ENCODE results near the gene SCAPER.

Gene SCAPER

DNA sequence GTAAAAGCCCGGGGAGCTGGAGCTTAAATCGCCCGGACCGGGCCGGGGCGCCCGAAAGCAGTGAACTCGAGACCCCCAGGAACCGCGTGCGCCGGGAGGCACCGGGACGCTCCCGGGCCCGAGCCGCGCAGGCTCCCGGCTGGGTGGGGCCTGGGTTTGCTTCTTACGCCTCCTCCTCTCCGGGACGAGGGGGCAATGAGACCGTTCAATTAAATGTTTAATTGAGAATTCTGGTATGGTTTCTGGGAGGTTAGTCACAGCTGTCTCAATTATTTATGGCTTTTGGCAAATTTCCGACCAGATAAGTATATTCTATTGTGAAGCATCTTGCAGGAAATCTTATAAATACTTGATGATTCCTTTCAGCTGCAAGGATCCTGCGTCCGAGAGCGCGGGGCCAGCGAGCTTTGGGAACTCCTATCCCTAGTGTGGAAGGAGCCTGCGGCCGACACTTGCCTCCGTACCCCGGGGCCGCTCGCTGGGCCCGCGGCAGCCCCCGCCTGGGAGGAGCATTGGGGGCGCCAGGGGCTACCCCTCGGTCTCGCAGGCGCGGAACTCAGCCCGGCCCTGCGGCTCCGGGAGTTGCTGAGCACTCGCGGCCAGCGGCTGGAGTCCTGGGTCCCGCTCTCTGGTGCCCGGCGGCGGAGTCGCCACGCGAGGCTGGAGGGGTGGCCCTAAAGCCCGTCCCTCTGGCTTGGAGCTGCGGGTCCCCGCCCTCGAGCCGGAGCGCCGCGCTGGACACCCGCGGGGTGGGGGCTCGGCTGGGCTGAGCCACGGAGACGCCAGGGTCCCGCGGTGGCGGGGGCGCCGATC, 558.3 kb downstream of the SCAPER start:
- no peak for FAIRE-seq

DNA sequence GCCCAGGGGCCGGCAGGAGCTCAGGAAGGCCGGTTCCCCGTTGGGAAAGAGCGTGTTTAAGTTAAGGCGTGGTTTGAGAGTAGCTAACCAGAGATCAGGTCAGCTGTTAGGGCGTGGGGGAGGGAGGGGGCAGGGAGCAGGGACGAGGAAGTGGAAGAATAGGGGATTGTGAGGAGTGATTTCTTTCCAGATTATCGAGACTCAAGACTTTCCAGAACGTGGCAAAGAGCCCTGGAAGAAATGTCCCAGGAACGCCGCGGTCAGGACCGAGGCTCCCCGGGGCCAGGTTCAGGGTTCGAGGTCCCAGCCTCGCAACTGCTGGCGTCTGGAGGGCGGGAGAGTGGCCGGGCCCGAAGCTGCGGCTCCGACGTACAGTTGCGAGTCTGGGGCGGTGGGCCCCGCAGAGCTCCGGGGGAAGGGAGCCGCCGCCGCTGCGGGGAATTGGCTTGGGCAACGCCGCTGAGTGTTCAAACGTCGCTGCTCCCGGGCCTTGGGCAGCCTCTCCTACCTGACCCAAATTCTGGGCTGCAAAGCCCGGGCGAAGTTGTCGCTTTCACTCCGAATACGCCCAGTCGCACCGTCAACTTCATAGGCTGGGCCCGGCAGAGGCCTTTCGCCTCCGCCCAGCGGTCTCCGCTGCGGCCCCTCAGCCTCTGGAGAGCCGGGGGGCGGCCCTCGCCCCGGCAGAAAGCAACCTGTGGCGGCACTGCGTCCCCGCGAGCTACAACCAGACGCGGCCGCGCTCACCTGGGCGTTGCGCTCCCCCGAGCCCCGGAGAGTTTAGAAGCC, 559.1 kb downstream of the SCAPER start:
- FAIRE-seq, result no peak

DNA sequence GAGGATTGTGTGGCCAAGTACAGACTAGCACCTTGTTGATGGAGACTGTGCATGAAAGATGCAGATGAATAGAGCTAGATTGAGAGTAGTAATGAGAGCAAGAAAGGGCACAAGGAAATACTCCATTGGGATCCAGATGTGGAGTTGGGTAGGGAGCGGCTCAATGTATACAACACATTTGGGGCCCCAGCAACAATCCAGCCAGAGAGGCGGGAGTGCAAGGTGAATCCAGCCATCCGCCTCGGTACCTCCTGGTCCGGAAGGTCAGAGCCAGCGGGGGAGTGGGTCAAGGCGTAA, 559.6 kb downstream of the SCAPER start:
- FAIRE-seq, result no peak

DNA sequence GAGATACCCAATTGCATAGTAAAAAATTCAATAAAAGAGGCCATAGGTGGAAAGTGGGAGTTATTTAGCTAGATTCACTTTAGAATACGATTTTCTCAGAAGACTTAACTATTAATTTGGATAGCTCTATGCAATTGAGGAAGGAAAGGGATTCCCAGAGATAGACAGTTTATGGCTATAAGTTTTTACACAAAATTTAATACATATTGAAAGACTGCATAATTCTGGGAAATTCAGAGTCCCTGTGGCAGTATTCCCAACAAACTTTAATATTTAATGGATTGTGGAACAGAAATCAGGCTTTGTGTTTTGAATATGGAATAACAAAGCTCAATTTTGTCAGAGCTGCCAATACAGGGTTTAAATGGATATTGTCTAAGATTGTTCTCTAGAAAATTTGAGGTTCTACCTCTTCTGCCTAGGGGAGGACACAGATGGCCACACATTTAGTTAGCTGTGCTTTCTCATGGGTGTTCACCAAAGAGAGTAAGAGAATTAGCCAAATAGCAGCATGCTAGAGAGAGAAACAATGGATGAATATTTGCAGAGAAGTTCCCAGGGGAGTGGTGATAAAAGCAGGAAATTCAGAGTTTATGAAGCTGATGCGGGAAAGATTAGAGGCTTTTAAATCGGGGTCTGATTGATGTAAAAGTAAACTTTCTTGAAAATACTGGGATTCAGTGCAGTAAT, 560.1 kb downstream of the SCAPER start:
- FAIRE-seq, result no peak

DNA sequence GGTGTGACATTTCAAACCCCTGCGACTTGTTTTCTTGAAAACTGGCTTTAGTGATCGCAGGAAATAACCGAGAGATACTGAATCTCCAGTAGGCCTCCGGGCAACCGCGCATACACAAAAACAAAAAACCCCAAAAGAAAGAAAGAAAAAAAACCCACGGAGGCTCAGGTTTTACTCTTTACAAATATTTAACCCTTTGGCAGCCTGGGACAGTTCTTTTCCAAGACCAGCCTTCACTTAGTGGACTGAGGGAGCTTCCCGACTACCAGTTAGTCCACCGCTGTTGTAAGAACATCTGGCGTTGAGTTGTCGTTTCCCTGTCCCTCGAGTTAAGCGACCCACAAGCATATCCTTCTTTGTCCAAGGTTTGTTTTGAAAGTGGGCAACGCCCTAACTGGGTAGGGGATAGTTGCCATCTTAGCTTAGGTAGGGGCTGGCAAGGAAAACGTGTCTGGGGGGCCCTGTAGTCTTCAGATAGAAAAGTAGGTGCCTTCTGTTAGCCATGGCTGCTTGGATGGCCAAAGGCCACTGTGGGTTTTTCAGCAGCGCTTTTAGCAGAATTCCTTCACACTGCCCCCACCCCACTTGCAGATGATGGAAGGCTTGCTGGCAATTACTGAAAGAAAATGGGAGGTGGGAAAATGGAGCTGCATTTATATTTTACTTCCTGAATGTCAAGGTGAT, 561.7 kb downstream of the SCAPER start:
- no peak for FAIRE-seq

DNA sequence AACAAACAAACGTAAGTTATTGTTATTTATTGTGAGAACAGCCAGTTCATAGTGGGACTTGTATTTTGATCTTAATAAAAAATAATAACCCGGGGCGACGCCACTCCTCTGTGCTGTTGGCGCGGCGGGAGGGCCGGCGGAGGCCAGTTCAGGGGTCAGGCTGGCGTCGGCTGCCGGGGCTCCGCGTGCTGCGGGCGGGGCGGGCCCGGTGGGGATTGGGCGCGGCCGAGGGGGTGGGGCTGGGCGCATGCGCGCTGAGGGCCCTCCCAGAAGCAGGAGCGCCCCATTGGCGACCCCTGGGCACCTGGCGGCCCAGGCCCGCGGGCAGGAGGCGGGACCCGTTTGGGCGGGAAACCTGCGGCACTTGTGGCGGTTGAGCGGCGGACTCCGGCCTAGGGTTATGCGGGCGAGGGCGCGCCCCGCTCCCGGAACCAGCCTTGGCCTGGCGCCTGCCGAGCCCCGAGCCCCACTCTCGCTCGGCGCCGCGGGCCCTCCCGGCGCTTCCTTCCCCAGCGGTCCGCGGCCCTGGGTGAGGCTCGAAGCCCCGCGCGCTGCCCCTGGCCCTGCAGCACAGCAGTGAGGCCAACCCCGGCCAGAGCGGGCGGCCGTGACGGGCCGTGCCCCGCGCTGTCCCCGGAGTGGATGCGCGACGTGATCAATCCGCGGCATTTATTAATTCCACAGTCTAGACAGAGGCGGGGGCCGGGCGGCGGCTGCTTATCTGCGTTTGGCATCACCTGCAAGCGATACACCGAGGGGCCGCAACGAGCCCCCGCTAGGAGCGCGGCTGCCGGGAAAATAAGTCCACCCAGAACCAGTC, 562.5 kb downstream of the SCAPER start:
- FAIRE-seq, result no peak

DNA sequence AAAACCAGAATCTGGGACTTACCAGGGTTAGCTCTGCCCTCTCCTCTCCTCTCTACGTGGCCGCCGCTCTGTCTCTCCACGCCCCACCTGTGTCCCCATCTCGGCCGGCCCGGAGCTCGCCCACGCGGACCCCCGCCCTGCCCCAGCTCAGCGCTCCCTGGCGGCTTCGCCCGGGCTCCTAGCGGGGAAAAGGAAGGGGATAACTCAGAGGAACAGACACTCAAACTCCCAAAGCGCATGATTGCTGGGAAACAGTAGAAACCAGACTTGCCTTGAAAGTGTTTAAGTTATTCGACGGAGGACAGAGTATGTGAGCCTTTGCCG, 563.1 kb downstream of the SCAPER start:
- FAIRE-seq, result no peak

DNA sequence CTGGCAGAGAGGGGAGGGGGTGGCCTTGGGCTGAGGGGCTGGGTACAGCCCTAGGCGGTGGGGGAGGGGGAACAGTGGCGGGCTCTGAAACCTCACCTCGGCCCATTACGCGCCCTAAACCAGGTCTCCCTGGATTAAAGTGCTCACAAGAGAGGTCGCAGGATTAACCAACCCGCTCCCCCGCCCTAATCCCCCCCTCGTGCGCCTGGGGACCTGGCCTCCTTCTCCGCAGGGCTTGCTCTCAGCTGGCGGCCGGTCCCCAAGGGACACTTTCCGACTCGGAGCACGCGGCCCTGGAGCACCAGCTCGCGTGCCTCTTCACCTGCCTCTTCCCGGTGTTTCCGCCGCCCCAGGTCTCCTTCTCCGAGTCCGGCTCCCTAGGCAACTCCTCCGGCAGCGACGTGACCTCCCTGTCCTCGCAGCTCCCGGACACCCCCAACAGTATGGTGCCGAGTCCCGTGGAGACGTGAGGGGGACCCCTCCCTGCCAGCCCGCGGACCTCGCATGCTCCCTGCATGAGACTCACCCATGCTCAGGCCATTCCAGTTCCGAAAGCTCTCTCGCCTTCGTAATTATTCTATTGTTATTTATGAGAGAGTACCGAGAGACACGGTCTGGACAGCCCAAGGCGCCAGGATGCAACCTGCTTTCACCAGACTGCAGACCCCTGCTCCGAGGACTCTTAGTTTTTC, 563.6 kb downstream of the SCAPER start:
- FAIRE-seq, result no peak

DNA sequence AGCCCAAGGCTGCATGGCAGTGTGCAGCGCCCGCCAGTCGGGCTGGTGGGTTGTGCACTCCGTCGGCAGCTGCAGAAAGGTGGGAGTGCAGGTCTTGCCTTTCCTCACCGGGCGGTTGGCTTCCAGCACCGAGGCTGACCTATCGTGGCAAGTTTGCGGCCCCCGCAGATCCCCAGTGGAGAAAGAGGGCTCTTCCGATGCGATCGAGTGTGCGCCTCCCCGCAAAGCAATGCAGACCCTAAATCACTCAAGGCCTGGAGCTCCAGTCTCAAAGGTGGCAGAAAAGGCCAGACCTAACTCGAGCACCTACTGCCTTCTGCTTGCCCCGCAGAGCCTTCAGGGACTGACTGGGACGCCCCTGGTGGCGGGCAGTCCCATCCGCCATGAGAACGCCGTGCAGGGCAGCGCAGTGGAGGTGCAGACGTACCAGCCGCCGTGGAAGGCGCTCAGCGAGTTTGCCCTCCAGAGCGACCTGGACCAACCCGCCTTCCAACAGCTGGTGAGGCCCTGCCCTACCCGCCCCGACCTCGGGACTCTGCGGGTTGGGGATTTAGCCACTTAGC, 564.3 kb downstream of the SCAPER start:
- FAIRE-seq, result no peak

DNA sequence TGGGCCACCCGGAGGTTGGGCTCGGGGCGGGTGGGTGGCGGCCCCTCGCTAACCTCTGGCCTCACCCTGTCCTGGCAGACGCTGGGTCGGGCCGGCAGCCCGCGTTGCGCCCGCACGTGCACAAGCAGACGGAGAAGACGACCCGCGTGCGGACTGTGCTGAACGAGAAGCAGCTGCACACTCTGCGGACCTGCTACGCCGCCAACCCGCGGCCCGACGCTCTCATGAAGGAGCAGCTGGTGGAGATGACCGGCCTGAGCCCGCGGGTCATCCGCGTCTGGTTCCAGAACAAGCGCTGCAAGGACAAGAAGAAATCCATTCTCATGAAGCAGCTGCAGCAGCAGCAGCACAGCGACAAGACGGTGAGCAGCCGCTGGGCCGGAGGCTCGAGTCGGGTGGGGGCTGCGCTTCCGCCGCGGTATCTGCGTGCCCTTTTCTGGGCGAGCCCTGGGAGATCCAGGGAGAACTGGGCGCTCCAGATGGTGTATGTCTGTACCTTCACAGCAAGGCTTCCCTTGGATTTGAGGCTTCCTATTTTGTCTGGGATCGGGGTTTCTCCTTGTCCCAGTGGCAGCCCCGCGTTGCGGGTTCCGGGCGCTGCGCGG, 564.8 kb downstream of the SCAPER start:
- FAIRE-seq, result no peak

DNA sequence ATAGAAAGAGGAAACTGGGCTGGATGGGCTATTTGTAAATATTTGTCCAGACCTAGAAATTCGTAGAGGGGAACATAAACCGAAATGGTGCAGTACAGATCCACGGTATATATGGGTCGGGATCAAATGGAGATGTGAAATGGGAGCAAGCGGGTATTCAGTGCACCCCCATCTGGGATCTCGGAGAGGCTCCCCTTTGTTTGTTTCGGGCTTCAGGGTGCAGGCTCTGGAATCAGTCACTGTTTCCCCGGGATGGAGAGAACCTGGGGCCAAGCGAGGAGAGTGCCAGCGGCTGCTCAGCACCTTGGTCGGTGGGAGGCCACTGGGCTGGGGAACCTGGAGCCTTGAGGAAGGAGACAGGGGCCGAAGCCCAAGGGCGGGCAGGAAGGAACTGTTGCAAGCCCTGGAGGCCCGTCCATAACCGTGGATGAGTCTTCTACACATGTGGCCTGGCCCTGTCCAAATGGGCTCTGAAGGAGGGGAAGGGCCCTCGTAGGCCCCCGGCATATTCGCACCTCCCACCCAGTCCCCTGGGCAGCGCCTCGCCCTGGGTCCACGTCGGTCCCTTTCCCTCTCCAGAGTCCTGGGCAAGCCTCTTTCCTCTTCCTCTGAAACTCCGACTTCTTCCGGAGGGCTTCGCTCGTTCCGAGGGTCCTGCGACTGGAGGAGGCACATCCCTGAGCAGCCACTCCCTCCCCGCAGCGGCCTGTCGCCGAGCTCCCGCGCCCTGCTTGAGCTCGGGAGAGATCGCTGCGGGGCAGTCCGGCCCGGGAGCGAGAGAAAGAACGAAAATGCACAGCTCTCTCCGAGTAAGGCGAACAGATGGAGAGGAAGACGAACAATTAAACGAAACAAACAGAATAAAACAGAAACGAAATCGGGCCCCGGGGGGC, 565.6 kb downstream of the SCAPER start:
- FAIRE-seq, result no peak

DNA sequence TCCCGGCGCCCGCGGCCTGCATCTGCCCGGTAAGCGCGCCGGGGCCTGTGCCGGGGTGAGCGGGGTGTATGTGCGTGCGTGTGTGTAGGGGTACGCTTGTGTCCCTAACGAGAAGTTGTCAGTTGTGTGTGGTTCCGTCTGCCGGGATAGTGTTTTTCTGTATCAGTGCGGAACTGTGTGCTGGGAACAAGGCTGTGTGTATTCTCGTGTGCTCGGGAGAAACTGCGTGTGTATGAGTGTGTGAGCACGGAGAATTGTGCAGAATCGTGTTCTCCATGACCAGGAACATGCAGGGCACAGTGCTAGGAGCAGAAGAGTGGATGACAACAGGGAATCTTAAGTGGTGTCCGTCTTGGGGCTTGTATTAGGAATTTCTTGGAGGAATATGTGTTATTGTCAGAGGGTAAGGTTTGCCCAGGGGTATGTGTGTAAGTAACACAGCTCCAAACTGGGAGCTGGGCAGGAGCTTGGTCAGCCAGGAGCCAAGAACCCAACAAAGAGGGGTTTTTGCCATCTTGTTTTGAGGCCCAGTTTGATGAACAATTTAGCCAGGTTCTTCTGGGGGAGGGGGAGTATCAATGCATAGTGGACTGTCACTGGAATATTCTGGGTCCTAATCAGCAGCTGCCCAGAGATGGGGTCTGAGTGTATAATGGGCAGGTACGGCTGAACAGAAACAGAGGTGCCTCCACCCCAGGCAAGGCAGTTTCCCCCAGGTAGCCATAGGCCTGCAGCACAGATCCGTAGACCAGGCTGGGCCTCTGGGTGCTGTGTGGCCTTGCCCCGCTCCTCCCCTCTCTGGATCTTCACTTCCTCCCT, 566.4 kb downstream of the SCAPER start:
- no peak for FAIRE-seq

DNA sequence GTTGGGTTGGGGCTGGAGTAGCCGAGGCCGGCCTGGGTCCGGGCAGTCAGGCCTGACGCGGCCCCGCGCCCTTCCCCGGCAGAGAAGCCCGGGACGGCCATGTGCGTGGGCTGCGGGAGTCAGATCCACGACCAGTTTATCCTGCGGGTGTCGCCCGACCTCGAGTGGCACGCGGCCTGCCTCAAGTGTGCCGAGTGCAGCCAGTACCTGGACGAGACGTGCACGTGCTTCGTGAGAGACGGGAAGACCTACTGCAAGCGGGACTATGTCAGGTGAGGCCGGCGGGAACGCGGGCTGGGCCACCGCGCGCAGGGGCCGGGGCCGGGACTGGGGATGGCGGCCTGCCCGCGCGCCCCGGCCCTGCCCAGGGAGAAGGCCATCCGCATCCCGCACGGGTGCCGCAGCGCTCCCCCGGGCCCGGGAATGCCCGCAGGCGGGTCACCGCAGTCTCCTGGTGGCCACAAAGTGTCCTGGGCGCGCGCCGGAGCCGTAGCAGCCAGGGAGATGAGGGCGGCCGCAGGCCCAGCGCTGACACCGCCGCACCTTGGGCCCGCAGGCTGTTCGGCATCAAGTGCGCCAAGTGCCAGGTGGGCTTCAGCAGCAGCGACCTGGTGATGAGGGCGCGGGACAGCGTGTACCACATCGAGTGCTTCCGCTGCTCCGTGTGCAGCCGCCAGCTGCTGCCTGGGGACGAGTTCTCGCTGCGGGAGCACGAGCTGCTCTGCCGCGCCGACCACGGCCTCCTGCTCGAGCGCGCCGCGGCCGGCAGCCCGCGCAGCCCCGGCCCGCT, 567.2 kb downstream of the SCAPER start:
- FAIRE-seq, result no peak

DNA sequence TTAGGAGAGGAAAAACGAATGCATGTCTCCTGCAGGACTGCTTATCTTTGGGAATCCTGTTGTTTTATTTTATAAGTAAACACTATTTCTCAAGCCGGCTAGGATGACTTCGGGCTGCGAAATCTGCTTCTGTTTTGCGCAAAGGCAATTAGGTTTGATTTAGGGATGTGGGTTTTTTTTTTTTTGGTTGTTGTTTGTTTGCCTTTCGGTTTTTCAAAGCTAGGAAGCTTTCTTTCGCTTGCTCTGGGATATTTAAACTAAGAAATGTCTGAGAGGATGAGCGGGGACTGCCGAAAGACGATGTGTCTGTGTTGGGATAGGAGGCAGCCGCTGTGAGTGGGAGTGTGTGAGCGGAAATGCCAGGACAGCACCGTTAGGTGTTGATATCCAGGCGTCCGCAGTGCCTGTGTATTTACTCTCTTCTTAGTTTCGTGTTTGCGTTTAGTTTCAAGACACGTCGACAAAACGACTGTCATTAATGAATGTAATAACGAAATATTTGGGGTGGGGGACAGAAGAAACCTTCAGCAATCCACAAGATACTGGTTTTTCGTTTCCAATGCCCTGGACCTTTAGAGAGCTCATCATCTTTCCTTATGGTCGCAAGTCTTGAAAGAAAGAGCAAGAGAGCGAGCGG, 568.0 kb downstream of the SCAPER start:
- FAIRE-seq, result no peak

DNA sequence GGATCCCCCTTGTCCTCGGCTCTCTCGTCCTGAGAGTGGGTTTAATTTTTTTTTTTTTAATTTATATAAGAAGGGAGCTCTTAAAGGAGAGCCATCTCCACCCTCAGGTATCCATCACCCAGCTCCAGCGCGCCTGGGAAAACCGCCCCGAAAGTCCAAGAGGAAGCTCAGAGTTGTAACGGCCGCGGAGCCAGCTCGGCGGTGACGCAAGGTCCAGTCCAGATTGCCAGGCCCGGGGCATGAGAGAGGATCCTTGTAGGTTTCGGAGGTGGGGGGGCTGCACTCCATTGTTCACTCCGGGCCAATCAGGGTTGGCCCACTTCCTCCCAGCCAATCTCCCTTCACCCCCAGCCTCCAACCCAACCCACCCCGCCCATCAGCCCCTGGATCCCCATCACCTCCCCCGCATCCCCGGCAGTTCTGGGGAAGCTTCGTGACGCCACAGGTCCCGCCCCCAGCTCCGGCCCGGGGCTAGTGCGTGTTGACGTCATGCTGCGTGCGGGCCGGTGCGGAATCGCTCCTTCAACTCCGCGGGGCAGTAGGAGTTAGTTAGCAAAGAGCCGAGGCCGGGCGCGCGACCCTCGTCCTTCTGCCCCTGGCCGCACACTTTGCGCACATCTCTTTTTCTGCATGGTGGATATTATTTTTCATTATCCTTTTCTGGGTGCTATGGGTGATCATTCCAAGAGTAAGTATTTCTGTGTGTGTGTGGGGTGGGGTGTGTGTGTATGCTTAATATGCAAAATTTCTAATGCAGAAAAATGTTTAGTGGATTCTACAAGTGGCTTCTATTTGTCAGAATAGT, 568.7 kb downstream of the SCAPER start, which contains the start of gene ISL2:
Gene ISL2, plus strand, starts transcription at position 520 of the 805 bp plus-strand sequence. Its CDS starts 111 bp downstream, at position 631.
- FAIRE-seq, result no peak
